Fibroblast of skin of left biceps (primary cell): ENCODE data around the gene SFSWAP.
"Not testable (repeated sequence)": the region's sequence is repeated elsewhere in the genome, so short reads cannot be mapped to it uniquely, and the experiment has no call there.

ENCODE experiments used
- DNase-seq, 2 experiments: peaks; one replicate each; pipeline ENCODE4 v3.0.0-alpha.2; 2013; ENCODE audit warnings: low read depth in 2 of 2

Gene SFSWAP

DNA sequence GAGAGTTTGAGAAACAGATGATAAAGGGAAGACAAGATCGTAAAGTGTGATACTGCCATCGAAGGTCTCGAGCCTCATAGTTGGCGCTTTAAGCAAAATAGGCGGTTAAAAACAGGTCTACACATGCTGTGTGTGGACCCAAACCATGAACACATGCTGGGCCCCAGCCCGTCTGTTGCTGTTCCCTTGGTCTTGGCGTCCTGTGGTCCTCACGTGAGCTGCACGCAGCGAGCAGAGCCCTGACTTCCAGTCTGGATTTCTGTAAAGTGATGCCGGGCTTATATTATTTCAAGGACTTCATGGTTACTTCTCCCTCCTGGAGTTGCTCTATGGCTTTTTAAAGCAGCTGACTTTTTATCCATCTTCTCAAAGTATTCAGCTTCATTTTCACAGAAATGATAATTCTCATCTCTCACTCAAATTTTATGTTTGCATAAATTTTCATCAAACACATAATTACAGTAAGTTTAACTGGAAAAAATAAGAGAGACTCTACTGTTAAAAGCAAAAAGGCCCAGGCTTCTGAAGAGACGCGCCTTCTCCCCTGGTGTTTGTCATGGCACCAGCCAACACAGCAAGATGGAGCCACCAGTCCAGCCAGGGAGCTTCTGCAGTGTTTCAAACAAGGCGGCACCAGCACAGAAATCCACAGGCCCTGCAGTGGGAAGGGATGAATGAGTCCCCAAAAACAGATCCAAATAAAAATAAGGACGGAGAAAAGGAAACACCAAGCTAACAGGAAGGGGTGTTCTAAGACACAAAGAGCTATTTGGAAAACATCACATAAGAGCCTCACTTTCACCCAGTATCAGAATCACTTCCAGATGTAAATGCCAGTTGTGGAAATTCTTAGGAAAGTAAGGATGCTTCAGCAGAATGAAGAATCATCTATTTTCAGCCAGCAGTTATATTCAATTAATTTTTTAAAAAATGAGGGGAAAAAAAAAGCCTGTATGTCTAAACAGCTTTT, 24.9 kb downstream of the SFSWAP start:
- DNase-seq, result no peak

GRCh38 chr12:131736446-131737149, 25.7 kb downstream of the SFSWAP start:
- no peak for DNase-seq

GRCh38 chr12:131737150-131737827, 26.4 kb downstream of the SFSWAP start:
- DNase-seq, result no peak

- no peak for DNase-seq
Observed at GRCh38 chr12:131738196-131738595, 27.3 kb downstream of the SFSWAP start.

- DNase-seq, result no peak
Observed at GRCh38 chr12:131740626-131741025, 29.7 kb downstream of the SFSWAP start.

GRCh38 chr12:131742761-131743160, 31.9 kb downstream of the SFSWAP start:
- not testable (repeated sequence) for DNase-seq

DNA sequence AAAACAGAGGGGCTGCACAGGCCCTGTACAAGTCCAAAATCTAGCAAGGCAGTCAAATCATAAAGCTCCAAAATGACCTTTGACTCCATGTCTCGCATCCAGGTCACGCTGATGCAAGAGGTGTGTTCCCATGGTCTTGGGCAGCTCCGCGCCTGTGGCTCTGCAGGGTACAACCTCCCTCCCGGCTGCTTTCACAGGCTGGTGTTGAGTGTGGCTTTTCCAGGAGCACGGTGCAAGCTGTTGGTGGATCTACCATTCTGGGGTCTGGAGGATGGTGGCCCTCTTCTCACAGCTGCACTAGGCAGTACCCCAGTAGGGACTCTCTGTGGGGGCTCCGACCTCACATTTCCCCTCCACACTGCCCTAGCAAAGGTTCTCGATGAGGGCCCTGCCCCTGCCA, 32.5 kb downstream of the SFSWAP start:
- DNase-seq, result not testable (repeated sequence)

DNA sequence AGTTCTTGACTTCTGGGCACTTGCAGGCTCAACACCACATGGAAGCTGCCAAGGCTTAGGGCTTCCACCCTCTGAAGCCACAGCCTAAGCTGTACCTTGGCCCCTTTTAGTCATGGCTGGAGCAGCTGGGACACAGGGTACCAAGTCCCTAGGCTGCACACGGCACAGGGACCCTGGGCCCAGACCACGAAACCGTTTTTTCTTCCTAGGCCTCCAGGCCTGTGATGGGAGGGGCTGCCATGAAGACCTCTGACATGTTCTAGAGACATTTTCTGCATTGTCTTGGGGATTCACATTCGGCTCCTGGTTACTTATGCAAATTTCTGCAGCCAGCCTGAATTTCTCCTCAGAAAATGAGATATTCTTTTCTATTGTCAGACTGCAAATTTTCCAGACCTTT, 33.0 kb downstream of the SFSWAP start:
- not testable (repeated sequence) for DNase-seq

- DNase-seq, result not testable (repeated sequence)
Observed at GRCh38 chr12:131744675-131745074, 33.8 kb downstream of the SFSWAP start.

DNA sequence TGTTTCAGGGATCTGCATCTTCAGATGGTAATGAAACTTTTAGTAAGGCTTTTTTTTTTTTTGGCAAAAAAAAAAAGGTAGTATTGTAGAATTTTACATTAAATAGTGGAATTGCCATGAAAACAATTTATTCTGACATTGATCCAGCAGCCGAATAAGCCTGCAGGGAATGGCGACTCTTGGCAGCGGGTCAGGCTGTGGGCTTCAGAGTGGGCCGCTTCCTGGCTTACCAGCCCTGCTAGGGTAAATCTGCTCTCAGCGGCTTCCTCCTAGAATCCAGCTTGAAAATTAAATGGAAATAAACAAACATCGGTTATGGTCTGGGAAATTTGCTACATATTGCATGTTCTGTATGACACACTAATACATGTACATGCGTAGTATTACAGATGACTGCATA, 34.8 kb downstream of the SFSWAP start:
- DNase-seq, result no peak

DNA sequence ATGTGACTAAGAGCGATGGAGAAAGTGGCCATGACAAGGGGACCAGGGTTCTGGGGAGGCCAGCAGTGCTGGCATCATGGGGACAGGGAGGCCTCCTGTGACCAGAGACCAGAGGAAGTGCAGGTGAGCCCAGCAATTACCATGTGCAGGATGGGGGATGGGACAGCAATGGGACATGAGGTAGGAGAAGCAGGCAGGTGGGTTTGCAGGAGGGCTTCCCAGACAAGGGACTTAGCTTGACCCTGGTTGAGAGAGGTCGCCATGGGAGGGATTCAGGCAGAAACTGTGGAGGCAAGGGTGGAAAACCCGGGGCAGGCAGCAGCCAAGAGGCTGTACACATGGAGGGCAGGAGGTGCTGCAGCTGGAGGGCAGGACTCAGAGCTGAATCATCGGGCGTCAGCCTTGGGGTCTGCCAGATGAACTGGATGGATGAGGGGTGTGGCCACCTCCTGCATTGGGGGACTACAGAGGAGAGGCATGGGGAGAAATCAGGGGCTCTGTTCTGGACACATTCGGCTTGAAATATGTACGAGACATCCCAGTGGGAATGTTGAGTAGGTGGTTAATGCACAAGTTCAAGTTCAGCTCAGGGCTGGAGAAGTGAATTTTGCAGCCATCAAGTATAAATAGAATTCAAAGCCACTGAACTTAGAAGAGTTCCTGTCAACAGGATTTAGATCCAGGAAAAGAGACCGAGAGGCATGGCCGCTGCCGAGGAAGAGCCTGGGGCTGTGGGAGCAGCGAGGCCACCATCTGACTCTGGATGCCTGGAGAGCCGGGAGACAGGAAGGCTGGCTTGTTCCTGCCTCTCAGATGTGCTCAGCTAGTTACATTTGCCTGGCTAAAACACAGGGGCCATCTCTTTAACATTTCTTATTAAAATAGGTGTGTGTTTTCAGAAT, 36.6 kb downstream of the SFSWAP start:
- no peak for DNase-seq

DNA sequence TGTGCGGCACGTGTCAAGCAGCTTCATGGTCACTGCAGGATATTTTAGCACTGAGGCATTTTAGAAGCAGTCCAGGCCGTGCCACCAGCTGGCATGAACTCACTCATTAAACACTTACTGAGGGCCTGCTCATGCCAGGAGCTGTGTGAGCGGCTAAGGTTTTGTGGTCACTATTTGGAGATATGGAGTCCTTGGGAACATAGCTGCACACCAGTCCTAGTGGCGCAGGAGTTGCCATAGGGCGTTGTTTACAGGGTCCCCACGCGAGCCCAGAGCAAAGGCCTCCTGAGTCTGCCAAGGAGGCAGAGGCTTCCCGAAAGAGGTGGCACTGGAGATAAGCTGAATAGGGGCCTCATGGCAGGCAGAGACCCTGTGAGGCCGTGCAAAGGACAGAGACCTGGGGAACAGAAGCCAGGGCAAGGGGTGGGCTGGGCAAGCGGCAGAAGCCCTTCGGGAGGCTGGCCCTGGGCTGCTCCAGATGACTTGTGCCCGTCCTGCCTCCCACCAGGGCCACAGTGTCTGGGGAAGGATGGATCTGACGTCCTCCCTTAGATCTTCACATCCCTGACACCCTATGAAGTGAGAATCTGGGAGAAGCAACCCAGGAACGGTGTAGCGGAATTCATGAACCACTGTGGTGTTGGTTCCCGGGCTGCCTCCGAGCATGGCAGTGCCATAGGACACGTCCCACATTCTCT, 38.9 kb downstream of the SFSWAP start:
- no peak for DNase-seq

GRCh38 chr12:131751335-131751734, 40.4 kb downstream of the SFSWAP start:
- no peak for DNase-seq

- DNase-seq, result no peak
Observed at GRCh38 chr12:131752451-131752850, 41.6 kb downstream of the SFSWAP start.

DNA sequence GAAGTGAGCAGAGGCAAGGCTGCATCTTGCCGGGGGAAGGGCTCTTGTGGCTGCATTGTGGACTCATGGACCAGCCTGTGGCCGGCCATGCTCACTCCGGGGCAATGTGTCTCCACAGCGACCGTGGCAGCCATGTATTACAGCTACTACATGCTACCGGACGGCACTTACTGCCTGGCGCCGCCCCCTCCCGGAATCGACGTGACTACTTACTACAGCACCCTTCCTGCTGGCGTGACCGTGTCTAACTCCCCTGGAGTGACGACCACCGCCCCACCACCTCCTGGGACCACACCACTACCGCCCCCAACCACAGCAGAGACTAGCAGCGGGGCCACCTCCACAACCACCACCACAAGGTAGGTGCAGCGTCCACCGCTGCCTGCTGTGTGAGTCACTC, 42.1 kb downstream of the SFSWAP start:
- no peak for DNase-seq

- no peak for DNase-seq
Observed at GRCh38 chr12:131753757-131754156, 42.9 kb downstream of the SFSWAP start.

DNA sequence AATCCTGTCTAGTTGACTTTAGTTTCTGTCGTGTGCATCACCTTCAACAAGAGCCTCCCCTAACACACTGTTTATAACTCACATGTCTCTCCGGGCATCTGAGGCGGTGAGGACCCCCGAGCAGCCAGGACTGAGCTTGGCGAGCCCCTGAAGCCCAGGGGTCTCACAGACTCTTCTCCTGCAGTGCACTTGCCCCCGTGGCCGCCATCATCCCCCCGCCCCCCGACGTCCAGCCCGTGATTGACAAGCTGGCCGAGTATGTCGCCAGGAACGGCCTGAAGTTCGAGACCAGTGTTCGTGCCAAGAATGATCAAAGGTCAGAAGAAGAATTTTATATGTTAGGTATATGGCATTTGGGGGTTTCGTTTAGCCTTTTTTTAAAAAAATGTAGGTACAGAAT, 43.3 kb downstream of the SFSWAP start:
- DNase-seq, result no peak

DNA sequence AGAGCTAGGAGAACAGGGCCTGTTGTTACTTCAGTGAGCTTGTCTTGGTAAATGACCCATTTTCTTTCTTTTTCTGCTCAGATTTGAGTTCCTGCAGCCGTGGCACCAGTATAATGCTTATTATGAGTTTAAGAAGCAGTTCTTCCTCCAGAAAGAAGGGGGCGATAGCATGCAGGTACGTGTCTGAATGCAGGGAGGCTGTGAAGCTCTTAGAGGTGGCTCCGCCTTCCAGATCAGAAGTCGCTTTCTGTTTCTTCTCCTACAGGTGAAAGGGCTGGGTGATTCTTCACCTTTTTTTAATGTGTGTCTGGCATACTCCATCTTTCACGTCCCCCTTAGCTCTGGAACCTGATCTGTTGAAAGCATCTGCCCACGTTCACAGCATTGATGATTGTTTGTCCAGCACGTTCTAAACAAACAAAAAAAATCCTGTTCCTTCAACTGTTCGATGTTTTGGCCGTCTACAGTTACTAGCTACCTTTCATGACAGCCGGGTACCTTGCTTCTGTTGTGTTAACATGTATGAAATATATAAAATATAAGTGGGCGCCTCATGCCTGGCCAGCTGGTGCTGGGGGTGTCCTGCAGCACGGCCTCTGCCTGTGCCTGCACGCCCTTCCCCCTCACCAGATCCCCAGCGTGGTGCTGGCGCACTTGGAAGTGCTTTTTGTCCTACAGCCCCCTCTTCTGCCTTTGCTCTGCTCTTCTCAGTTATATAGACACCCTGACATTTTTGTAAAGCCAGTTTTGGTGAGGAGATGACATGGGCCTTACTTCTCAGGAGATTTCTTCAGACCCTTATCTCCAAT, 44.6 kb downstream of the SFSWAP start:
- DNase-seq, result no peak

GRCh38 chr12:131756441-131756840, 45.6 kb downstream of the SFSWAP start:
- no peak for DNase-seq

DNA sequence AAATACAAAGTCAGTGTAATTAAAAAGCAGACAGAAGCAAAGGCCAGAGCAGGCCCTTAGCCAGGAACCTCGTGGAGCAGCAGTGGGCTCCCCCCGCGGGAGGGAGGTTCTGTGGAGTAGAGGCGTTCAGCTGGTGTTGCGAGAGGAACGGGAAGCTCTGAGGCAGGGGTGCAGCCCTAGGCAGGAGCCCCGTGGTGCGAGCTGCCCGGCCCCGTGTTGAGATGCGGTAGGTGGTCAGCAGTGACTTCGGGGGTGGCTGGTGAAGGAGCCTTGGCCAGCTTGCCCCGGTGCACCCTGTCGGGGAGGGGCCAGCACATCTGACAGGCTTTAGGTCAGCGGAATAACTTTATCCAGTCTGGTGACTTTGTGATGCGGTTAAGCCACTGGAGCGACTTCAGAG, 46.2 kb downstream of the SFSWAP start:
- DNase-seq, result no peak
